ENCODE data around the gene PRAME. TPM values are rescaled to one million over a fixed set of nuclear protein-coding genes. Genes with fewer than 3 reads are reported as not detected.

Gene PRAME
- total and polyA plus RNA-seq, 2 donors (not counting 3 experiments of a cell fraction or from before 2014, with no cell fraction given): 0.07 TPM; not detected in 1

DNA sequence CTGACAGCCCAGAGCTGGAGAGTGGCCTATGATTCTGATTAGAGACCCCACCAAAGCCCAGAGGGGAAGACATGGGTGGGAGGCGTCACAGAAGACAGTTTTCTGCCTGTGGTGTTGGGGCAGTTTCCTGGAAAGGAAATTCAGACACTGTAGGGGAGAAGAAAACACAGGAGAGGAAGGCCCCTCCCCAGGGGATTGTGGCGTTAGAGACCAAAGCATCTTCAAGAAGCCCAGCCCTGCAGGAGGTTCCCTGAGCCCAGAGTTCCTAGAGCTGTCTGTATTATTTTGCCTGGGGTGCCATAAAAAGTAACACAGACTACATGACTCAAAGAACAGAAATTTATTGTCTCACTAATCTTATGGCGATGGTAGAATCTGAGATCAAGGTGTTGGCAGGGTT lies 40.2 kb upstream of the PRAME start:
- no peak for FAIRE-seq
- no peaks in the 10 kb centered on the region for H4K20me1 ChIP-seq (replicated peaks; ENCODE audit: control insufficient read depth, extremely low read depth, insufficient read depth, low read length)
- no peaks in the 10 kb centered on the region for H3K4me1 ChIP-seq (ENCODE audit: control insufficient read depth, extremely low read depth, insufficient read depth, low read length)
- H3K27ac ChIP-seq (ENCODE audit: insufficient read depth, low read depth, low read length): no peak overlapping the region
- dilution Hi-C loops (cut with MboI; ENCODE audit: extremely low pct_ligation_motif_present, low sequenced_read_pairs) (no loop called here), intact Hi-C loops (cut with micrococcal nuclease) (no loop called here)
- H3K9me3 ChIP-seq (replicated peaks; ENCODE audit: control insufficient read depth, insufficient read depth, low read length): no peaks in the 10 kb centered on the region
- no TSS peak for BruUV-seq (replicated peaks)
- ChIA-PET POLR2A (no interaction called here), CTCF (interaction anchor here (1.9 to 4.5 kb wide), 2 partner anchors 12 to 23 kb away, joined by 10 to 24 read pairs; no protein-coding TSS in a partner anchor)
- TF ChIP-seq, protein P1, sequence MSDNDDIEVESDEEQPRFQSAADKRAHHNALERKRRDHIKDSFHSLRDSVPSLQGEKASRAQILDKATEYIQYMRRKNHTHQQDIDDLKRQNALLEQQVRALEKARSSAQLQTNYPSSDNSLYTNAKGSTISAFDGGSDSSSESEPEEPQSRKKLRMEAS (IDR thresholded peaks at IDR 0.05; ENCODE audit: insufficient read depth, insufficient read length): no peak
- H3K4me3 ChIP-seq (replicated peaks in 1 of 3; ENCODE audit: insufficient read depth in 1 of 3, low read depth in 1 of 3, low read length in 3 of 3): no peak overlapping the region
- no peak overlapping the region for H3K9ac ChIP-seq (replicated peaks; ENCODE audit: extremely low read depth, insufficient read depth, low read length)
- no peak overlapping the region for H3K4me2 ChIP-seq (ENCODE audit: insufficient read depth, low read length)
- no peak for DNase-seq (ENCODE audit: low read depth, low spot score)
- peaks cover 0 to 2% of the 10 kb centered on the region in 2 experiments for H3K27me3 ChIP-seq (ENCODE audit: control insufficient read depth in 2 of 2, insufficient read depth in 2 of 2, low read length in 2 of 2)
- no peaks in the 10 kb centered on the region for H3K36me3 ChIP-seq (ENCODE audit: control insufficient read depth in 2 of 2, extremely low read depth in 1 of 2, insufficient read depth in 2 of 2, low read length in 2 of 2)
- no peaks in the 10 kb centered on the region for H3K79me2 ChIP-seq (ENCODE audit: control insufficient read depth, insufficient read depth, low read length)
- no peak overlapping the region for H2AFZ ChIP-seq (ENCODE audit: low read depth, low read length)
- H3K9me1 ChIP-seq (replicated peaks; ENCODE audit: control insufficient read depth, extremely low read depth, insufficient read depth, low read length): no peaks in the 10 kb centered on the region

DNA sequence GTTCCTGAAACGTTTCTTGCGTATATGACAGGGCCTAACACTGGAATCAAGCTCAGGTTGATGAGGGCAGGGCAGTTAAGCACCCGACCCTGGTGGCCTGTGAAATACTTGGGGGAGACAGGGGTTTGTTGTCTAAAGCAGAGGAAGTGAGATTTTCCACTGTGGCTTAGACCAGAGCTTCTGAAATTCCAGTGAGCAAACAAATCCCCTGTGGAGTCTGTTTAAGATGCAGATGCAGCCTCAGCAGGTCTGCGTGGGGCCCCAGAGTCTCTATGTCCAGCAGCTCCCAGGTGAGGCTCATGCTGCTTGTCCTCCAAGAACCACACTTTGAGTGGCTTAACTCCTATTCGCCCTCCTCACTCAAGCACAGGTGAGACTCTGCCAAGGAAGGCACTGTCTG lies 39.1 kb upstream of the PRAME start:
- intact Hi-C loops (cut with micrococcal nuclease): no loop called here
- FAIRE-seq: no peak
- no peak for DNase-seq (ENCODE audit: low read depth, low spot score)
- Histone ChIP-seq H3K9ac (replicated peaks; ENCODE audit: extremely low read depth, insufficient read depth, low read length) (no peak overlapping the region), H4K20me1 (replicated peaks; ENCODE audit: control insufficient read depth, extremely low read depth, insufficient read depth, low read length) (no peaks in the 10 kb centered on the region), H3K79me2 (ENCODE audit: control insufficient read depth, insufficient read depth, low read length) (no peaks in the 10 kb centered on the region), H3K36me3 (ENCODE audit: control insufficient read depth in 2 of 2, extremely low read depth in 1 of 2, insufficient read depth in 2 of 2, low read length in 2 of 2) (no peaks in the 10 kb centered on the region), H3K4me2 (ENCODE audit: insufficient read depth, low read length) (no peak overlapping the region), H3K27me3 (ENCODE audit: control insufficient read depth in 2 of 2, insufficient read depth in 2 of 2, low read length in 2 of 2) (peaks cover 0 to 2% of the 10 kb centered on the region in 2 experiments), H3K4me3 (replicated peaks in 1 of 3; ENCODE audit: insufficient read depth in 1 of 3, low read depth in 1 of 3, low read length in 3 of 3) (no peak overlapping the region), H3K9me3 (replicated peaks; ENCODE audit: control insufficient read depth, insufficient read depth, low read length) (no peaks in the 10 kb centered on the region), H3K4me1 (ENCODE audit: control insufficient read depth, extremely low read depth, insufficient read depth, low read length) (no peaks in the 10 kb centered on the region), H2AFZ (ENCODE audit: low read depth, low read length) (no peak overlapping the region), H3K27ac (ENCODE audit: insufficient read depth, low read depth, low read length) (no peak overlapping the region), H3K9me1 (replicated peaks; ENCODE audit: control insufficient read depth, extremely low read depth, insufficient read depth, low read length) (no peaks in the 10 kb centered on the region)
- ChIA-PET CTCF (interaction anchor here (1.1 to 4.5 kb wide), 2 partner anchors 11 to 21 kb away, joined by 3 to 24 read pairs; no protein-coding TSS in a partner anchor), POLR2A (no interaction called here)
- dilution Hi-C loops (cut with MboI; ENCODE audit: extremely low pct_ligation_motif_present, low sequenced_read_pairs): no loop called here
- BruUV-seq (replicated peaks): no TSS peak
- TF ChIP-seq EZH2 (IDR thresholded peaks at IDR 0.05; ENCODE audit: borderline replicate concordance, low read depth, low read length, severe bottlenecking) (no peak), POLR2AphosphoS5 (IDR thresholded peaks at IDR 0.05; ENCODE audit: insufficient read depth, low read depth, low read length) (no peak), FOS (IDR thresholded peaks at IDR 0.05; ENCODE audit: borderline replicate concordance, insufficient read depth, low read length) (no peak), JUN (IDR thresholded peaks at IDR 0.05; ENCODE audit: borderline replicate concordance, insufficient read depth, insufficient read length, low read depth) (no peak), POLR2A (IDR thresholded peaks at IDR 0.05; ENCODE audit: low read depth, low read length) (no peak)
- TF ChIP-seq, protein P2, sequence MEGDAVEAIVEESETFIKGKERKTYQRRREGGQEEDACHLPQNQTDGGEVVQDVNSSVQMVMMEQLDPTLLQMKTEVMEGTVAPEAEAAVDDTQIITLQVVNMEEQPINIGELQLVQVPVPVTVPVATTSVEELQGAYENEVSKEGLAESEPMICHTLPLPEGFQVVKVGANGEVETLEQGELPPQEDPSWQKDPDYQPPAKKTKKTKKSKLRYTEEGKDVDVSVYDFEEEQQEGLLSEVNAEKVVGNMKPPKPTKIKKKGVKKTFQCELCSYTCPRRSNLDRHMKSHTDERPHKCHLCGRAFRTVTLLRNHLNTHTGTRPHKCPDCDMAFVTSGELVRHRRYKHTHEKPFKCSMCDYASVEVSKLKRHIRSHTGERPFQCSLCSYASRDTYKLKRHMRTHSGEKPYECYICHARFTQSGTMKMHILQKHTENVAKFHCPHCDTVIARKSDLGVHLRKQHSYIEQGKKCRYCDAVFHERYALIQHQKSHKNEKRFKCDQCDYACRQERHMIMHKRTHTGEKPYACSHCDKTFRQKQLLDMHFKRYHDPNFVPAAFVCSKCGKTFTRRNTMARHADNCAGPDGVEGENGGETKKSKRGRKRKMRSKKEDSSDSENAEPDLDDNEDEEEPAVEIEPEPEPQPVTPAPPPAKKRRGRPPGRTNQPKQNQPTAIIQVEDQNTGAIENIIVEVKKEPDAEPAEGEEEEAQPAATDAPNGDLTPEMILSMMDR (IDR thresholded peaks at IDR 0.05; ENCODE audit: extremely low read depth in 1 of 2, insufficient read depth in 1 of 2, low read depth in 1 of 2, low read length in 2 of 2): no peak
- TF ChIP-seq, protein P1 (IDR thresholded peaks at IDR 0.05; ENCODE audit: insufficient read depth, insufficient read length): no peak

All from endothelial cell of umbilical vein (primary cell).